Measurements from ENCODE around the gene CDH23. TPM values are rescaled to one million over a fixed set of nuclear protein-coding genes. Genes with fewer than 3 reads are reported as not detected.

CDH23 gene
- total and polyA plus RNA-seq, 9 of the 15 experiments (the other 6 are each of a cell fraction or from before 2014, with no cell fraction given), result 0.18 to 1.2 (median 0.47) TPM

DNA sequence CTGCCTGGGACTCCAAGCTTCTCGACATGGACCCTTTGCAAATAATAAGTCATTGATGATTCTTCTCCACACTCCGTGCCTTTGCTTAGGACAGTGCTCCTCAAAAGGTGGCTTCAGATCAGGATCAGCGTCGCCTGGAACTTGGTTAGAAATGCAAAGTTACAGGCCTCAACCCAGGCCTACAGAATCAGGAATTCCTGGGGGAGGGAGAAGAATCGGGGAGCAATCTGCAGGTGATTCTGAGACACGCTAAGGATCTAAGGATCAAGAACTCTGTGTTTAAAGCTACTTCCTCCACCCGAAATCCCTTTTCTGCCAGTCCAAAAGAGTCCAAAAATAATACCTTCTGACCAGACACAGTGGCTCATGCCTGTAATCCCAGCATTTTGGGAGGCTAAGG, 244.7 kb downstream of the CDH23 start:
- no peaks in the 10 kb centered on the region for H4K20me1 ChIP-seq (replicated peaks; ENCODE audit: control insufficient read depth, insufficient read depth, low read length)
- peak overlapping the region in 1 of 2 experiments; percentile 65; a peak in 1 of 4 replicates for H3K9ac ChIP-seq (ENCODE audit: insufficient read depth in 1 of 2, low read depth in 2 of 2, low read length in 2 of 2)
- POLR2A ChIA-PET, result interaction anchor here (0.6 to 3.4 kb wide), 6 partner anchors 8 to 264 kb away, joined by 3 to 15 read pairs (median 3); no protein-coding TSS in a partner anchor
- intact Hi-C loops (cut with micrococcal nuclease), result no loop called here
- DNase-seq (ENCODE audit: extremely low read depth in 1 of 4, low spot score in 3 of 4) (no peak), ATAC-seq (no peak), FAIRE-seq (no peak)
- H3K9me1 ChIP-seq (ENCODE audit: control insufficient read depth, insufficient read depth, low read length), result peaks cover 3% of the 10 kb centered on the region
- H3K27me3 ChIP-seq (ENCODE audit: control insufficient read depth in 2 of 2, insufficient read depth in 2 of 2, low read length in 2 of 2), result no peaks in the 10 kb centered on the region
- H3K4me1 ChIP-seq (replicated peaks in 1 of 2; ENCODE audit: control insufficient read depth in 2 of 2, insufficient read depth in 2 of 2, low read length in 2 of 2), result peaks cover 40 to 76% of the 10 kb centered on the region in 2 experiments
- no peak overlapping the region for H3K4me2 ChIP-seq (ENCODE audit: insufficient read depth, low read length)
- in situ Hi-C loops (cut with MboI), result no loop called here
- CTCF ChIA-PET (ENCODE audit: low intra/inter-chr PET ratio), result no interaction called here
- H2AFZ ChIP-seq (ENCODE audit: low read depth, low read length), result 0 out of 2 replicates have a peak overlapping the region, but pooled peaks have one; percentile 7
- no peak overlapping the region for H3K4me3 ChIP-seq
- no peaks in the 10 kb centered on the region for H3K36me3 ChIP-seq (ENCODE audit: control insufficient read depth, insufficient read depth, low read length)
- 68% methylated on average over 7 of the region's 7 CpGs for WGBS (ENCODE audit: insufficient coverage, low coverage, missing lambda C conversion rate)
- H3K79me2 ChIP-seq (ENCODE audit: control insufficient read depth, insufficient read depth, low read length), result no peaks in the 10 kb centered on the region
- H3K9me3 ChIP-seq (replicated peaks; ENCODE audit: control insufficient read depth, insufficient read depth, low read depth, low read length), result no peaks in the 10 kb centered on the region
- BruUV-seq (replicated peaks), result no TSS peak
- H3K27ac ChIP-seq (ENCODE audit: extremely low read depth, low read depth, low read length), result no peak overlapping the region
- TF ChIP-seq STAT5A (IDR thresholded peaks at IDR 0.05; ENCODE audit: borderline replicate concordance, low read length) (no peak), ZNF408 (CRISPR knock-in tag; IDR thresholded peaks at IDR 0.05; ENCODE audit: low read depth) (no peak), HSF4 (CRISPR knock-in tag; IDR thresholded peaks at IDR 0.05; ENCODE audit: borderline replicate concordance) (no peak), SRSF3 (IDR thresholded peaks at IDR 0.05; ENCODE audit: insufficient read depth, low read length) (no peak), NFIC (IDR thresholded peaks at IDR 0.05) (no peak), HEY1 (CRISPR knock-in tag; IDR thresholded peaks at IDR 0.05; ENCODE audit: borderline replicate concordance) (no peak), GATA2 (CRISPR knock-in tag; IDR thresholded peaks at IDR 0.05) (no peak), ZNF512 (tag; IDR thresholded peaks at IDR 0.05) (no peak), FUS (optimal IDR thresholded peaks at IDR 0.05; ENCODE audit: low read depth, low read length) (no peak)
- TF ChIP-seq, protein P1, sequence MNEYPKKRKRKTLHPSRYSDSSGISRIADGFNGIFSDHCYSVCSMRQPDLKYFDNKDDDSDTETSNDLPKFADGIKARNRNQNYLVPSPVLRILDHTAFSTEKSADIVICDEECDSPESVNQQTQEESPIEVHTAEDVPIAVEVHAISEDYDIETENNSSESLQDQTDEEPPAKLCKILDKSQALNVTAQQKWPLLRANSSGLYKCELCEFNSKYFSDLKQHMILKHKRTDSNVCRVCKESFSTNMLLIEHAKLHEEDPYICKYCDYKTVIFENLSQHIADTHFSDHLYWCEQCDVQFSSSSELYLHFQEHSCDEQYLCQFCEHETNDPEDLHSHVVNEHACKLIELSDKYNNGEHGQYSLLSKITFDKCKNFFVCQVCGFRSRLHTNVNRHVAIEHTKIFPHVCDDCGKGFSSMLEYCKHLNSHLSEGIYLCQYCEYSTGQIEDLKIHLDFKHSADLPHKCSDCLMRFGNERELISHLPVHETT (CRISPR knock-in tag; conservative IDR thresholded peaks at IDR 0.05 in 1 of 2, IDR thresholded peaks at IDR 0.05 in 1 of 2), result no peak
